Measurements from ENCODE around the gene MT3.

DNA sequence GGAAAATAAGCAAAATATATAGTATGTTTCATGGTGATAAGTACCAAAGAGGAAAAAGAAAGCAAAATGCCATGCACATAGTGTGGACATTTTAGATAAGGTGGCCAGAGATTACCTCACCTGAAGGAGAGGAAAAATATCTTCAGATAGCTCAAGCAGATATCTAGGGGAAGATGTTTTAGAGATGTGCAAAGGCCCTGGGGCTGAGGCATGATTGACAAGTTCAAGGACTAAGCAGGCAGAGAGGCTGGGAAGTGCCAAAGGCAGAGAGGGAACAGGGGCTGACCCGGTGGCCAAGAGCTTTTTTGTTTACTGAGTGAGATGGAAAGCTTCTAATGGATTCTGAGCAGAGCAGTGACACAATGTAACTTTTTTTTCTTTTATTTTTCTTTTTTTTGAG lies 28.9 kb upstream of the MT3 start:
- TF ChIP-seq NFIC (IDR thresholded peaks at IDR 0.05; ENCODE audit: borderline replicate concordance), result no peak
- no peak for TF ChIP-seq RXRA (IDR thresholded peaks at IDR 0.05; ENCODE audit: borderline replicate concordance, low read depth)

Data from SK-N-SH (cell line).